ENCODE measurements around the gene SRSF12.
A peak's percentile ranks its signal among the peaks of the same experiment; 100 is the strongest.
"Not testable (repeated sequence)": the region's sequence is repeated elsewhere in the genome, so short reads cannot be mapped to it uniquely, and the experiment has no call there.

The SRSF12 gene

DNA sequence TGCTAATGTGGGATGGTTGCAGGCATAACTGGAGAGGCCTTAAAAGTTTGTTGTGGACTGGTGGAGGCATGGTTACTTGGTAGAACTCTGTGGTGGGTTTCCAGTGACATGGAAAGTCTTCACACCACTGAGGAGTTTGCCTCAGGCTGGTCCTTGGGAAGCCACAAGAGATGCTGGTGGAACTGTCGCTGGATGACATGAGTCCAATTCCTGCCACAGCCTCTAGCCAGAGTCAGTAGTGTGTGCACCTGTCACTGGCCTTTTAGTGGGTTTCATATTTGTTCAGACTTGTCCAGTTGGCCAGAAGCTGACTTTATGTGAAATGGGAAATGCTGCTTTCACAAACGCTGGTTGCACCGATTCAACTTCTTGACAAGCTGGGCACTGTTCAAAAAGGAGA is 13.7 kb upstream of the SRSF12 start:
- DNase-seq (ENCODE audit: low read depth in 2 of 3, low spot score in 2 of 3) = no peak

- not testable (repeated sequence) for DNase-seq (ENCODE audit: low read depth in 2 of 3, low spot score in 2 of 3)
Observed at GRCh38 chr6:89128256-89128671, 10.4 kb upstream of the SRSF12 start.

GRCh38 chr6:89122625-89123024 is 4.8 kb upstream of the SRSF12 start:
- no peak for DNase-seq (ENCODE audit: low read depth in 2 of 3, low spot score in 2 of 3)

- no peak for DNase-seq (ENCODE audit: low read depth in 2 of 3, low spot score in 2 of 3)
Observed at GRCh38 chr6:89121934-89122333, 4.1 kb upstream of the SRSF12 start.

GRCh38 chr6:89120371-89120770 is 2.5 kb upstream of the SRSF12 start:
- DNase-seq (ENCODE audit: low read depth in 2 of 3, low spot score in 2 of 3) = no peak

- no peak for DNase-seq (ENCODE audit: low read depth in 2 of 3, low spot score in 2 of 3)
Observed at GRCh38 chr6:89118931-89119330, 1.1 kb upstream of the SRSF12 start.

- no peak for DNase-seq (ENCODE audit: low read depth in 2 of 3, low spot score in 2 of 3)
Observed at GRCh38 chr6:89116702-89117101, 1.2 kb downstream of the SRSF12 start.

GRCh38 chr6:89111933-89112332 is 5.9 kb downstream of the SRSF12 start:
- no peak for DNase-seq (ENCODE audit: low read depth in 2 of 3, low spot score in 2 of 3)

GRCh38 chr6:89110284-89110683 is 7.6 kb downstream of the SRSF12 start:
- DNase-seq (ENCODE audit: low read depth in 2 of 3, low spot score in 2 of 3) = no peak

GRCh38 chr6:89100114-89100513 is 17.8 kb downstream of the SRSF12 start:
- DNase-seq (ENCODE audit: low read depth in 2 of 3, low spot score in 2 of 3) = no peak

GRCh38 chr6:89098461-89098860 is 19.4 kb downstream of the SRSF12 start:
- DNase-seq (ENCODE audit: low read depth in 2 of 3, low spot score in 2 of 3) = no peak

GRCh38 chr6:89087881-89088280 is 30.0 kb downstream of the SRSF12 start:
- no peak for DNase-seq (ENCODE audit: low read depth in 2 of 3, low spot score in 2 of 3)

DNA sequence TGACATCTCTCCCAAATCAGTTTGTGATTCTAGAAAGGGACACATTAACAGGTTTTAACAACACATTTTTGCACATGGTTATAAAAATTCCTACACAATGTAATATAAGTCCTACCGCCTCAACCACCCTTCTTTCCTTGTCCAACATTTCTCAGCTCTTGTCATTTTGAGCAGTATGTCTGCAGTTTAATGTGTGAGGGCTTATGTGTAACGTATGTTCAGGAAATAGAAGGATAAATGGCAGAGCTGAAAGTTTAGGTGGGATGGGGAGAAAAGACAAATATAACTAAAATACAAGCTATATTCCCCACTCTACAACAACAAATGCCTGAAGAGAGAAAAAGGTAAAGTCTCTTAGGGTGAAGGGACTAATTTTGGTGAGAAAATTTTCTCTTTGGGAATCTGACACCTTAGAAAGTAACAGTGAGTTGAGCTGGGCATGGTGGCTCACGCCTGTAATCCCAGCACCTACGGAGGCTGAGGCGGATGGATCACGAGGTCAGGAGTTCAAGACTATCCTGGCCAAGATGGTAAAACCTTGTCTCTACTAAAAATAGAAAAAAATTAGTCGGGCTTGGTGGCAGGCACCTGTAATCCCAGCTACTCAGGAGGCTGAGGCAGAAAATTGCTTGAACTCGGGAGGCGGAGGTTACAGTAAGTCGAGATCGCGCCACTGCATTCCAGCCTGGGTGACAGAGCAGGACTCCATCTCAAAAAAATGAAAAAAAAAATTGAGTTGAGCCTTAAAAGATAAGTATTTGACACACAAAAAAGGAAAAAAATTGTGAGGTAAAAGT is 32.3 kb downstream of the SRSF12 start:
- no peak for DNase-seq (ENCODE audit: low read depth in 2 of 3, low spot score in 2 of 3)

DNA sequence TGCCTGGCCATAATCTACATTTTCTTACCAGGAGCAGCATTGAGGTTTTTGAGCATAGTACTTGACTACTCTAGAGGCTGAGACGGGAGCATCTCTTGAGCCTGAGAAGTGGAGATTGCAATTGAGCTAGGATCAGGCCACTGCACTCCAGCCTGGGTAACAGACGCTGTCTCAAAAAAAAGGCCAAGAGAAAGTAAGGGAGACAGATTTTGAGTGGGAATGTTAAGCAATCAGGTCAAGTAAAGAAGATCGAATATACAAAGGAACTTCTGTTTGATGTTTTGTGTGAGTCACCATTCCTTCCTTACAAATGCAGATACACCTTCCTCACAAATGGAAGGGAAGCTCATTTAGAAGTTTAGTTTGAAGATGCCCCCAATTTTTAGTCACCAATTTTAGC is 32.9 kb downstream of the SRSF12 start:
- no peak for DNase-seq (ENCODE audit: low read depth in 2 of 3, low spot score in 2 of 3)

GRCh38 chr6:89084542-89084941 is 33.3 kb downstream of the SRSF12 start:
- DNase-seq (ENCODE audit: low read depth in 2 of 3, low spot score in 2 of 3) = no peak

GRCh38 chr6:89082486-89082891 is 35.4 kb downstream of the SRSF12 start:
- no peak for DNase-seq (ENCODE audit: low read depth in 2 of 3, low spot score in 2 of 3)

- DNase-seq (ENCODE audit: low read depth in 2 of 3, low spot score in 2 of 3) = peak; percentile 94 to 99 (median 98)
Observed at GRCh38 chr6:89081423-89082322, 36.2 kb downstream of the SRSF12 start.

DNA sequence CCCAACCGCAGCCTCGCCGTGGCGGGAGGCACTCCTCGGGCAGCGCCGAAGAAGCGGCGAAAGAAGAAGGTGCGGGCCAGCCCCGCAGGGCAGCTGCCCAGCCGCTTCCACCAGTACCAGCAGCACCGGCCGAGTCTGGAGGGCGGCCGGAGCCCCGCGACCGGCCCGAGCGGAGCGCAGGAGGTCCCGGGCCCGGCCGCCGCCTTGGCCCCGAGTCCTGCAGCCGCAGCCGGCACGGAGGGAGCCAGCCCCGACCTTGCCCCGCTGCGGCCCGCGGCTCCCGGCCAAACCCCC is 36.8 kb downstream of the SRSF12 start:
- DNase-seq (ENCODE audit: low read depth in 2 of 3, low spot score in 2 of 3) = peak in 2 of 3 experiments; percentile 22 to 44

DNA sequence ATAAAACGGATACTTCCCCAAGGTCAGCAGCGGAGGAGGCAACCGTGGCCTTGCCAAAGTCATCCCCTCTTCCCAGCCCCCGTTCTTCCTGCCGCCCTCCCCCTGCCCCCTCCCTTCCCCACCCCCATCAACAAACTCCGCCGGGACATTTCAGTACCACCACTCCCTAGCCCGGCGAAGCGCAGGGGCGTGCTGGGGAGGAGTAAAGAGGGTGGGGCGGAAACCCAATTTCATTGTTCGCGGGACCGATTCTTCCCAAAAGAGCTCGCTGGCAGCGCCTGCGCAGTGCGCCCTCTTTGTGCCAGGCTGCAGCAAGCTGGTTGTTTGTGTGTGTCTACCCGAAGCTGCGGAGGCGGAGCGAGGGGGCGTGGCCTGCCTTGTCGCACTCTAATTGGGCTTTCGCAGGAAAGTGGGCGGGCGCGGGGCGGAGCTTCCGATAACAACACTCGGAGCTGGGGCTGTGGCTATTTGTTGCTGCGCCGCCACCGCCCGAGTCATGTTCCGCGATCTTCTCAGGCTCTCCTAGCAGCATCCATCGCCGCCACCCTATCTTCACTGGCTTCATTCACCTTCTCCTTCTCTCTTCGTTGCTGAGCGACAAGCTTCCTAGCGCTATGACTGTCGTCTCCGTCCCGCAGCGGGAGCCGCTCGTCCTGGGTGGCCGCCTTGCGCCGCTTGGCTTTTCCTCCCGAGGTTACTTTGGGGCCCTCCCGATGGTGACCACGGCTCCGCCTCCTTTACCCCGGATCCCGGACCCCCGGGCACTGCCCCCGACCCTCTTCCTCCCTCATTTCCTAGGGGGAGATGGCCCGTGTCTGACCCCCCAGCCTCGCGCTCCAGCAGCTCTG is 37.4 kb downstream of the SRSF12 start, which contains the start of gene PNRC1:
Gene PNRC1 (plus strand): TSS at position 471 of the 848 bp plus-strand sequence. CDS start 144 bp downstream, at position 615.
- DNase-seq (ENCODE audit: low read depth in 2 of 3, low spot score in 2 of 3) = peak; percentile 99 to 100 (median 100)

GRCh38 chr6:89079511-89080234 is 38.2 kb downstream of the SRSF12 start:
- peak in 1 of 3 experiments; percentile 26 for DNase-seq (ENCODE audit: low read depth in 2 of 3, low spot score in 2 of 3)

- DNase-seq (ENCODE audit: low read depth in 2 of 3, low spot score in 2 of 3) = no peak
Observed at GRCh38 chr6:89073840-89074239, 44.0 kb downstream of the SRSF12 start.
